Measurements from ENCODE around the gene FAM168A. TPM values are rescaled to one million over a fixed set of nuclear protein-coding genes. Genes with fewer than 3 reads are reported as not detected.

Gene FAM168A
- total and polyA plus RNA-seq, 2 of the 8 experiments (the other 6 are each of a cell fraction or from before 2014, with no cell fraction given) = 17.1 to 21.6 TPM

GRCh38 chr11:73582653-73583052 lies 15.3 kb downstream of the FAM168A start:
- CTCF ChIA-PET (ENCODE audit: partially characterized antibody) = no interaction called here
- Histone ChIP-seq H4K91ac (replicated peaks; ENCODE audit: insufficient read length, low read length) (no peak overlapping the region), H3K4me3 (ENCODE audit: extremely low read depth in 1 of 4, insufficient read depth in 2 of 4, low read depth in 3 of 4, low read length in 4 of 4) (no peak overlapping the region), H2AK5ac (ENCODE audit: low read depth, low read length) (no peak overlapping the region), H2AFZ (ENCODE audit: low read length) (no peak overlapping the region), H4K20me1 (replicated peaks in 1 of 2; ENCODE audit: control insufficient read depth in 1 of 2, insufficient read depth in 2 of 2, low read length in 2 of 2) (peaks cover 1% of the 10 kb centered on the region in 2 experiments), H3K27me3 (replicated peaks in 1 of 4; ENCODE audit: control insufficient read depth in 3 of 4, extremely low read depth in 1 of 4, insufficient read depth in 3 of 4, low read length in 3 of 4) (no peaks in the 10 kb centered on the region), H3K23ac (ENCODE audit: insufficient read length) (no peak overlapping the region), H3K27ac (ENCODE audit: low read depth, low read length) (no peak overlapping the region), H3K36me3 (ENCODE audit: control insufficient read depth in 2 of 4, insufficient read depth in 4 of 4, low read length in 3 of 4) (no peaks in the 10 kb centered on the region), H3K9ac (replicated peaks in 1 of 4; ENCODE audit: extremely low read depth in 1 of 4, low read depth in 3 of 4, low read length in 3 of 4) (no peak overlapping the region), H4K5ac (ENCODE audit: insufficient read length, low read depth, low read length) (no peak overlapping the region), H4K8ac (ENCODE audit: extremely low read depth, insufficient read depth, low read length) (no peak overlapping the region), H3K79me1 (ENCODE audit: low read depth, low read length) (no peaks in the 10 kb centered on the region; the same call in 1 of the 2 replicates), H2BK20ac (ENCODE audit: low read length) (no peak overlapping the region), H2BK5ac (ENCODE audit: low read depth, low read length) (no peak overlapping the region), H3K9me3 (ENCODE audit: insufficient read depth in 2 of 2, low read depth in 1 of 2, low read length in 1 of 2) (no peaks in the 10 kb centered on the region), H2BK12ac (ENCODE audit: low read depth, low read length) (no peak overlapping the region), H3K14ac (ENCODE audit: insufficient read length) (no peak overlapping the region), H3K79me2 (ENCODE audit: control insufficient read depth in 1 of 2, insufficient read depth in 2 of 2, low read length in 2 of 2) (peaks cover 0 to 27% of the 10 kb centered on the region in 2 experiments; a peak in 2 of 4 replicates), H3K4me2 (ENCODE audit: insufficient read depth in 1 of 2, low read depth in 2 of 2, low read length in 2 of 2) (no peak overlapping the region), H3K4me1 (replicated peaks in 1 of 4; ENCODE audit: control insufficient read depth in 3 of 4, insufficient read depth in 4 of 4, low read length in 3 of 4) (peaks cover 0 to 5% (median 0%) of the 10 kb centered on the region in 4 experiments; a peak in 2 of 7 replicates), H3K56ac (replicated peaks; ENCODE audit: insufficient read length, low read depth, low read length) (no peak overlapping the region), H3K18ac (ENCODE audit: extremely low read depth, low read length) (no peak overlapping the region), H3K23me2 (ENCODE audit: low read depth, low read length) (no peaks in the 10 kb centered on the region), H2BK120ac (replicated peaks; ENCODE audit: low read depth, low read length) (no peak overlapping the region), H3K4ac (replicated peaks; ENCODE audit: insufficient read length, low read depth, low read length) (no peak overlapping the region), H2BK15ac (ENCODE audit: low read length) (no peak overlapping the region)
- TF ChIP-seq SP2 (IDR thresholded peaks at IDR 0.05; ENCODE audit: low read length) (no peak), SP1 (IDR thresholded peaks at IDR 0.05; ENCODE audit: low read depth, low read length) (no peak), CEBPB (IDR thresholded peaks at IDR 0.05; ENCODE audit: low read depth, low read length) (no peak)
- 100% methylated on average over 3 of the region's 3 CpGs; no CpG with 5 or more reads in 1 of the 2 experiments for WGBS, 2 experiments (ENCODE audit: extremely low coverage in 1 of 2, insufficient coverage in 1 of 2, insufficient read length in 1 of 2, insufficient replicate concordance in 2 of 2, low coverage in 1 of 2, low lambda C conversion rate in 2 of 2, missing lambda C conversion rate in 1 of 2)
- POLR2A ChIA-PET (ENCODE audit: partially characterized antibody) = interaction anchor here (1.3 kb wide), 1 partner anchor 16 kb away, joined by 3 read pairs; the partner anchor contains the start of gene FAM168A
- DNase-seq (ENCODE audit: low read depth in 1 of 2, low spot score in 2 of 2) = no peak
- FAIRE-seq = no peak

All from H1 (cell line).